Endothelial cell of umbilical vein (primary cell): ENCODE data around the gene PPP1R12A. TPM values are rescaled to one million over a fixed set of nuclear protein-coding genes. Genes with fewer than 3 reads are reported as not detected.
A peak's percentile ranks its signal among the peaks of the same experiment; 100 is the strongest.

Experiments
- BruUV-seq: library from RNA; stranded (reverse); fragments of 400-500 nt; replicated peaks from 2 replicates; lab custom pipeline; 2021; lab: Mats Ljungman, UMichigan
- CTCF ChIA-PET: fragments of 300-600, 350-600 bp; sonication (Branson Sonifier 250); formaldehyde crosslinking; loops from one replicate; lab custom pipeline; 2021; ENCODE audit warnings: antibody characterized with exemption, inconsistent platforms; lab: Charles Lee
- POLR2A ChIA-PET: fragments of 300-600, 350-600 bp; sonication (Branson Sonifier 250); formaldehyde crosslinking; loops from one replicate; lab custom pipeline; 2021; ENCODE audit warnings: antibody characterized with exemption, inconsistent platforms; lab: Charles Lee
- DNase-seq: peaks from one replicate; pipeline ENCODE4 v3.0.0-alpha.2; 2011; ENCODE audit warnings: low read depth, low spot score
- FAIRE-seq: peaks from 2 replicates; lab custom pipeline; 2011; peaks lifted over from hg19 to GRCh38; lab: Jason Lieb, UNC
- H2AFZ ChIP-seq: 2 replicates; pipeline ENCODE4 v1.6.0; 2012; ENCODE audit warnings: low read depth, low read length, control low read depth, inconsistent platforms
- H3K27ac ChIP-seq: 2 replicates; pipeline ENCODE4 v1.5.1; 2011; ENCODE audit warnings: low read depth, mild to moderate bottlenecking, control low read depth, low read length, moderate library complexity; ENCODE audit not compliant: insufficient read depth
- H3K27me3 ChIP-seq, 2 experiments: 2 replicates each; pipeline versions ENCODE4 v1.6.0 to v1.6.1; 2011; ENCODE audit warnings: low read length in 2 of 2, mixed read lengths in 1 of 2; ENCODE audit not compliant: control insufficient read depth in 2 of 2, insufficient read depth in 2 of 2
- H3K36me3 ChIP-seq, 2 experiments: 2 replicates in 1 of 2; 3 replicates in 1 of 2; pipeline ENCODE4 v1.5.1; 2011; ENCODE audit warnings: low read length in 2 of 2, mild to moderate bottlenecking in 1 of 2, moderate library complexity in 1 of 2; ENCODE audit not compliant: control insufficient read depth in 2 of 2, insufficient read depth in 2 of 2; ENCODE audit errors: extremely low read depth in 1 of 2
- H3K4me1 ChIP-seq: 3 replicates; pipeline ENCODE4 v1.5.1; 2011; ENCODE audit warnings: mild to moderate bottlenecking, low read length; ENCODE audit not compliant: control insufficient read depth, insufficient read depth; ENCODE audit errors: extremely low read depth
- H3K4me2 ChIP-seq: 2 replicates; pipeline ENCODE4 v1.6.1; 2011; ENCODE audit warnings: low read length, control low read depth, mixed read lengths; ENCODE audit not compliant: insufficient read depth
- H3K4me3 ChIP-seq, 3 experiments: fragments of 200-600 bp in 1 of 3; sonication (generic), shearing (Covaris generic) in 1 of 3; replicated peaks in 1 of 3; 2 replicates each; pipeline ENCODE4 v1.5.1; 2011 to 2016; ENCODE audit warnings: control low read depth in 3 of 3, low read length in 3 of 3, mild to moderate bottlenecking in 2 of 3, inconsistent platforms in 1 of 3, low read depth in 1 of 3, moderate library complexity in 1 of 3; ENCODE audit not compliant: insufficient read depth in 1 of 3
- H3K79me2 ChIP-seq: 2 replicates; pipeline ENCODE4 v1.6.0; 2012; ENCODE audit warnings: low read length, inconsistent platforms; ENCODE audit not compliant: control insufficient read depth, insufficient read depth
- H3K9ac ChIP-seq: replicated peaks from 2 replicates; pipeline ENCODE3; 2011; ENCODE audit warnings: low read length, control low read depth; ENCODE audit not compliant: insufficient read depth; ENCODE audit errors: extremely low read depth
- H3K9me1 ChIP-seq: replicated peaks from 3 replicates; pipeline ENCODE4 v1.6.0; 2011; ENCODE audit warnings: mild to moderate bottlenecking, low read length; ENCODE audit not compliant: control insufficient read depth, insufficient read depth; ENCODE audit errors: extremely low read depth
- H3K9me3 ChIP-seq: replicated peaks from 2 replicates; pipeline ENCODE4 v1.5.1; 2012; ENCODE audit warnings: low read length, inconsistent platforms; ENCODE audit not compliant: control insufficient read depth, insufficient read depth
- H4K20me1 ChIP-seq: replicated peaks from 2 replicates; pipeline ENCODE3; 2011; ENCODE audit warnings: mild to moderate bottlenecking, low read length; ENCODE audit not compliant: control insufficient read depth, insufficient read depth; ENCODE audit errors: extremely low read depth
- EZH2 ChIP-seq: IDR thresholded peaks from 2 replicates; pipeline ENCODE4 v1.6.1; 2012; ENCODE audit warnings: borderline replicate concordance, low read depth, mild to moderate bottlenecking, moderate library complexity, low read length, inconsistent platforms; ENCODE audit not compliant: severe bottlenecking
- FOS ChIP-seq: IDR thresholded peaks from 2 replicates; pipeline ENCODE4 v1.6.1; 2011; ENCODE audit warnings: mild to moderate bottlenecking, low read length, moderate library complexity, borderline replicate concordance; ENCODE audit not compliant: insufficient read depth
- GATA2 ChIP-seq: IDR thresholded peaks from 2 replicates; pipeline ENCODE4 v1.7.0; 2011; ENCODE audit warnings: low read depth, mild to moderate bottlenecking, moderate library complexity, mixed read lengths, low read length; ENCODE audit not compliant: insufficient read length, insufficient read depth
- JUN ChIP-seq: IDR thresholded peaks from 2 replicates; pipeline ENCODE4 v1.6.1; 2011; ENCODE audit warnings: borderline replicate concordance, low read depth; ENCODE audit not compliant: insufficient read length, insufficient read depth
- MYC ChIP-seq: IDR thresholded peaks from one replicate; pipeline ENCODE4 v1.6.1; 2011; ENCODE audit warnings: mild to moderate bottlenecking, low read depth, low read length
- POLR2A ChIP-seq: IDR thresholded peaks from 2 replicates; pipeline ENCODE4 v1.6.1; 2012; ENCODE audit warnings: low read depth, mild to moderate bottlenecking, control low read depth, low read length
- POLR2AphosphoS5 ChIP-seq: IDR thresholded peaks from 2 replicates; pipeline ENCODE4 v1.6.1; 2012; ENCODE audit warnings: low read depth, mild to moderate bottlenecking, control low read depth, low read length, moderate library complexity; ENCODE audit not compliant: insufficient read depth
- dilution Hi-C: fragments of 300-500 bp; cut with MboI; formaldehyde crosslinking; loops from one replicate; pipeline ENCODE4 v1.15.0; 2019; ENCODE audit warnings: low sequenced_read_pairs; ENCODE audit not compliant: extremely low pct_ligation_motif_present
- intact Hi-C: fragments of 100-400 bp; cut with micrococcal nuclease; formaldehyde crosslinking; loops from one replicate; pipeline ENCODE4 v1.10.0; 2022
- polyA plus RNA-seq, 4 experiments: library from polyadenylated mRNA; depleted of rRNA in 3 of 4; stranded (reverse) in 3 of 4; unstranded in 1 of 4; fragments of >200 nt; gene quantifications; 2 replicates each; pipeline versions ENCODE4 v1.2.1 to v1.2.3, GENCODE V29; 2011 to 2012; ENCODE audit warnings: missing spikeins in 1 of 4
- total RNA-seq: library from RNA; stranded (reverse); gene quantifications from 2 replicates; pipeline ENCODE4 v1.2.3, GENCODE V29; 2021
- TF ChIP-seq, protein P1 (sequence below): IDR thresholded peaks from 2 replicates; pipeline ENCODE4 v1.6.1; 2011; ENCODE audit not compliant: insufficient read depth, insufficient read length
- TF ChIP-seq, protein P2 (sequence below), 2 donors: IDR thresholded peaks; 1 replicate in 1 of 2; 2 replicates in 1 of 2; pipeline ENCODE4 v1.5.1; 2011; ENCODE audit warnings: low read length in 2 of 2, mild to moderate bottlenecking in 2 of 2, moderate library complexity in 2 of 2, control low read depth in 1 of 2, inconsistent platforms in 1 of 2, low read depth in 1 of 2; ENCODE audit not compliant: insufficient read depth in 1 of 2; ENCODE audit errors: extremely low read depth in 1 of 2

Gene PPP1R12A
- total and polyA plus RNA-seq, 2 donors (not counting 3 experiments of a cell fraction or from before 2014, with no cell fraction given) = 12.9 to 83.9 TPM

DNA sequence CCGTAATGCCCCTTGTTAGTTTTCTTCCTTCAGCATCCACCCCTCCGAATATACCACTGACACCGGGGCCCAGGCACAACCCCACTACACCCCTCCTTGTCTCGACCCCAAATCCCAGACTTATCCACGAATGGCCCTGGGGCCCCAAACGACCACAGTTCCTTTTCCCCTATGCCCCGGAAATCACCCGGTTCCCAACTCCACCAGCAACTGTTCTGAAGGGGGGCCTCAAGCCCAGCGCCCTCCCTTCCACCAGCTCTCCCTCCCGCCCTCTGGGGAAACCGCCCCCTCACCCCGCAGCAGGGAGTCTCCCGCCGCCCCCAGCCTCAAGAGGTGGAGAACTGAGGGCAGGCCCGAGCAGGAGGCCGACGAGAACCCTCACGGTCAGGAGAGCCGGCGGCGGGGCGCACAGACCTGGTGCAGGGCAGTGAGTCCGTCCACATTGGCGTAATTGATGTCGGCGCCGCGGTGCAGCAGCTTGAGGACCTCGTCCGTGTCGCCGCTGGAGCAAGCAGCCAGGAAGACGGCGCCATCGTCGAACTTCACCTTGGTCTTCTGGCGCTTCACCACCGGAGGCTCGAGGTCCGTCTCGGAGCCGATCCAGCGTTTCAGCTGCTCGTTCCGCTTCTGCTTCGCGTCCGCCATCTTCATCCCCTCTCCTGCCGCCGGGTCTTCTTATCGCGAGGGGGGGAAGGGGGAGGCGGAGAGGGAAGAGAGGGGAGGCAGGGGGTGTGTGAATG is 446 bp downstream of the PPP1R12A start:
- Histone ChIP-seq H3K9me1 (no peaks in the 10 kb centered on the region), H3K9me3 (no peaks in the 10 kb centered on the region), H3K9ac (peak overlapping the region; percentile 91), H3K36me3 (no peaks in the 10 kb centered on the region), H4K20me1 (peaks cover 9% of the 10 kb centered on the region), H3K79me2 (peaks cover 60% of the 10 kb centered on the region), H3K27ac (peak overlapping the region; percentile 82), H3K27me3 (no peaks in the 10 kb centered on the region), H3K4me1 (peaks cover 22% of the 10 kb centered on the region), H2AFZ (peak overlapping the region; percentile 29), H3K4me3 (peak overlapping the region; percentile 51 to 89 (median 84)), H3K4me2 (peak overlapping the region; percentile 91)
- TF ChIP-seq, protein P1, sequence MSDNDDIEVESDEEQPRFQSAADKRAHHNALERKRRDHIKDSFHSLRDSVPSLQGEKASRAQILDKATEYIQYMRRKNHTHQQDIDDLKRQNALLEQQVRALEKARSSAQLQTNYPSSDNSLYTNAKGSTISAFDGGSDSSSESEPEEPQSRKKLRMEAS = no peak
- TF ChIP-seq, protein P2, sequence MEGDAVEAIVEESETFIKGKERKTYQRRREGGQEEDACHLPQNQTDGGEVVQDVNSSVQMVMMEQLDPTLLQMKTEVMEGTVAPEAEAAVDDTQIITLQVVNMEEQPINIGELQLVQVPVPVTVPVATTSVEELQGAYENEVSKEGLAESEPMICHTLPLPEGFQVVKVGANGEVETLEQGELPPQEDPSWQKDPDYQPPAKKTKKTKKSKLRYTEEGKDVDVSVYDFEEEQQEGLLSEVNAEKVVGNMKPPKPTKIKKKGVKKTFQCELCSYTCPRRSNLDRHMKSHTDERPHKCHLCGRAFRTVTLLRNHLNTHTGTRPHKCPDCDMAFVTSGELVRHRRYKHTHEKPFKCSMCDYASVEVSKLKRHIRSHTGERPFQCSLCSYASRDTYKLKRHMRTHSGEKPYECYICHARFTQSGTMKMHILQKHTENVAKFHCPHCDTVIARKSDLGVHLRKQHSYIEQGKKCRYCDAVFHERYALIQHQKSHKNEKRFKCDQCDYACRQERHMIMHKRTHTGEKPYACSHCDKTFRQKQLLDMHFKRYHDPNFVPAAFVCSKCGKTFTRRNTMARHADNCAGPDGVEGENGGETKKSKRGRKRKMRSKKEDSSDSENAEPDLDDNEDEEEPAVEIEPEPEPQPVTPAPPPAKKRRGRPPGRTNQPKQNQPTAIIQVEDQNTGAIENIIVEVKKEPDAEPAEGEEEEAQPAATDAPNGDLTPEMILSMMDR (IDR thresholded peaks at IDR 0.05; ENCODE audit: extremely low read depth in 1 of 2, insufficient read depth in 1 of 2, low read depth in 1 of 2, low read length in 2 of 2) = no peak
- TF ChIP-seq GATA2 (no peak), JUN (no peak), FOS (no peak), EZH2 (no peak), POLR2AphosphoS5 (no peak), MYC (no peak), POLR2A (no peak)
- no peak for DNase-seq
- dilution Hi-C loops (no loop called here), intact Hi-C loops (loop anchor here (1.0 to 10.0 kb wide), 11 partner anchors 47 to 526 kb away; no protein-coding TSS in a partner anchor)
- ChIA-PET CTCF (interaction anchor here (1.1 to 1.6 kb wide), 8 partner anchors 9 to 337 kb away, joined by 3 to 7 read pairs (median 4); no protein-coding TSS in a partner anchor), POLR2A (interaction anchor here (1.0 kb wide), 1 partner anchor 89 kb away, joined by 4 read pairs; no protein-coding TSS in a partner anchor)
- BruUV-seq = TSS peak; percentile 25
- no peak for FAIRE-seq
